HCT116 (cell line): ENCODE measurements around the gene PLEKHN1. TPM values are rescaled to one million over a fixed set of nuclear protein-coding genes. Genes with fewer than 3 reads are reported as not detected.
"Not testable (repeated sequence)": the region's sequence is repeated elsewhere in the genome, so short reads cannot be mapped to it uniquely, and the experiment has no call there.

Experiments
- ATAC-seq: fragments of 200-7000 bp; cut with Tn5 transposase; 2 replicates; pipeline ENCODE4 v1.9.1; 2020; ENCODE audit warnings: mild to moderate bottlenecking, moderate library complexity
- BruUV-seq: library from RNA; stranded (reverse); fragments of 400-500 nt; replicated peaks from 2 replicates; lab custom pipeline; 2021; lab: Mats Ljungman, UMichigan
- CTCF ChIA-PET: fragments of 300-600 bp; sonication (Branson Sonifier 250); formaldehyde crosslinking; loops from one replicate; lab custom pipeline; 2021; ENCODE audit warnings: antibody characterized with exemption; lab: Charles Lee
- POLR2A ChIA-PET: fragments of 300-600, 350-600 bp; sonication (Branson Sonifier 250); formaldehyde crosslinking; loops from one replicate; lab custom pipeline; 2021; ENCODE audit warnings: antibody characterized with exemption; lab: Charles Lee
- RAD21 ChIA-PET, 2 experiments: fragments of 300-600 bp; sonication (Branson Sonifier 250); formaldehyde crosslinking; loops; one replicate each; lab custom pipeline; 2023; ENCODE audit warnings: low total read pairs in 2 of 2; ENCODE audit not compliant: uncharacterized antibody in 2 of 2, unreplicated experiment in 2 of 2, low non-redundant PET in 1 of 2; lab: Charles Lee
- DNase-seq: peaks from one replicate; pipeline ENCODE4 v3.0.0-alpha.2; 2010; ENCODE audit warnings: low read depth, low spot score
- H2AFZ ChIP-seq: fragments of 200-600 bp; shearing (Covaris generic), sonication (generic); 2 replicates; pipeline ENCODE4 v1.6.1; 2017; ENCODE audit warnings: low read depth, mixed run types, mixed read lengths, antibody characterized with exemption, low read length; ENCODE audit not compliant: poor library complexity, severe bottlenecking
- H3K27ac ChIP-seq: 2 replicates; pipeline ENCODE4 v1.5.1; 2012; ENCODE audit warnings: low read depth, low read length
- H3K27me3 ChIP-seq: fragments of 200-600 bp; sonication (generic); 2 replicates; pipeline ENCODE4 v1.6.1; 2016; ENCODE audit warnings: mixed run types, low read length, mixed read lengths; ENCODE audit not compliant: insufficient read depth
- H3K36me3 ChIP-seq, 2 experiments: fragments of 200-500 bp in 1 of 2; fragments of 200-600 bp in 1 of 2; sonication (Bioruptor generic) in 1 of 2; sonication (generic) in 1 of 2; 2 replicates each; pipeline versions ENCODE4 v1.5.1 to v1.6.1; 2014 to 2016; ENCODE audit warnings: low read length in 2 of 2, inconsistent platforms in 1 of 2, mixed read lengths in 1 of 2, mixed run types in 1 of 2; ENCODE audit not compliant: insufficient read depth in 2 of 2, control insufficient read depth in 1 of 2
- H3K4me1 ChIP-seq, 2 experiments: fragments of 200-600 bp in 1 of 2; sonication (generic) in 1 of 2; 2 replicates each; pipeline versions ENCODE4 v1.5.1 to v1.6.1; 2012 to 2017; ENCODE audit warnings: low read length in 2 of 2, inconsistent platforms in 1 of 2, mild to moderate bottlenecking in 1 of 2, mixed read lengths in 1 of 2, mixed run types in 1 of 2, moderate library complexity in 1 of 2; ENCODE audit not compliant: insufficient read depth in 2 of 2, control insufficient read depth in 1 of 2
- H3K4me2 ChIP-seq: fragments of 200-600 bp; sonication (generic); 2 replicates; pipeline ENCODE4 v1.6.1; 2017; ENCODE audit warnings: mixed run types, low read length, mixed read lengths
- H3K4me3 ChIP-seq, 2 experiments: fragments of 200-600 bp in 1 of 2; sonication (generic) in 1 of 2; replicated peaks in 1 of 2; 2 replicates each; pipeline ENCODE4 v1.5.1; 2011 to 2016; ENCODE audit warnings: low read length in 2 of 2, control low read depth in 1 of 2, low read depth in 1 of 2, mild to moderate bottlenecking in 1 of 2, mixed read lengths in 1 of 2, mixed run types in 1 of 2
- H3K79me2 ChIP-seq: fragments of 200-600 bp; sonication (generic); 2 replicates; pipeline ENCODE4 v1.6.1; 2017; ENCODE audit warnings: mild to moderate bottlenecking, mixed run types, low read length, moderate library complexity, mixed read lengths; ENCODE audit not compliant: insufficient read depth
- H3K9ac ChIP-seq: fragments of 200-600 bp; sonication (generic); 2 replicates; pipeline ENCODE4 v1.6.1; 2016; ENCODE audit warnings: low read length, mixed read lengths
- H3K9me2 ChIP-seq: fragments of 200-600 bp; sonication (generic), shearing (Covaris generic); 2 replicates; pipeline ENCODE4 v1.6.1; 2017; ENCODE audit warnings: mixed run types, mild to moderate bottlenecking, moderate library complexity; ENCODE audit not compliant: insufficient read depth
- H3K9me3 ChIP-seq, 2 experiments: fragments of 200-500 bp in 1 of 2; fragments of 200-600 bp in 1 of 2; sonication (Bioruptor generic) in 1 of 2; sonication (generic) in 1 of 2; 2 replicates each; pipeline ENCODE4 v1.6.1; 2014 to 2017; ENCODE audit warnings: low read length in 2 of 2, mixed read lengths in 2 of 2, inconsistent platforms in 1 of 2, low read depth in 1 of 2, mild to moderate bottlenecking in 1 of 2, mixed run types in 1 of 2, moderate library complexity in 1 of 2; ENCODE audit not compliant: control insufficient read depth in 1 of 2, insufficient read depth in 1 of 2
- H4K20me1 ChIP-seq: fragments of 200-600 bp; sonication (generic), shearing (Covaris generic); 2 replicates; pipeline ENCODE4 v1.6.1; 2017; ENCODE audit warnings: mixed run types, mild to moderate bottlenecking, moderate library complexity; ENCODE audit not compliant: insufficient read depth
- ELF1 ChIP-seq: IDR thresholded peaks from 2 replicates; pipeline ENCODE4 v1.6.1; 2012; ENCODE audit warnings: low read depth, borderline replicate concordance
- FOSL1 ChIP-seq: IDR thresholded peaks from 2 replicates; pipeline ENCODE4 v1.6.1; 2012; ENCODE audit warnings: low read depth
- JUND ChIP-seq: IDR thresholded peaks from 2 replicates; pipeline ENCODE4 v1.6.1; 2012
- RAD21 ChIP-seq: IDR thresholded peaks from 2 replicates; pipeline ENCODE4 v1.6.1; 2012; ENCODE audit warnings: low read depth, mild to moderate bottlenecking
- SRF ChIP-seq: IDR thresholded peaks from 2 replicates; pipeline ENCODE4 v1.6.1; 2012; ENCODE audit warnings: low read depth
- ZFX ChIP-seq: fragments of 450-650 bp; IDR thresholded peaks from 2 replicates; pipeline ENCODE4 v1.6.1; 2017
- ZNF274 ChIP-seq: fragments of 200-500 bp; sonication (Bioruptor generic); IDR thresholded peaks from 2 replicates; pipeline ENCODE4 v1.6.1; 2014; ENCODE audit warnings: mild to moderate bottlenecking, low read depth, low read length, inconsistent platforms
- intact Hi-C: fragments of 100-400 bp; cut with micrococcal nuclease; formaldehyde crosslinking; loops from 2 replicates; pipeline ENCODE4 v1.10.0; 2022
- total RNA-seq: library from RNA; stranded (reverse); gene quantifications from one replicate; pipeline ENCODE4 v1.2.1, GENCODE V29; 2021; ENCODE audit not compliant: unreplicated experiment
- TF ChIP-seq, protein P1 (sequence below): IDR thresholded peaks from 2 replicates; pipeline ENCODE4 v1.6.1; 2012

Gene PLEKHN1
- total RNA-seq, 1 experiment from 2014 or later = 11.6 TPM

DNA sequence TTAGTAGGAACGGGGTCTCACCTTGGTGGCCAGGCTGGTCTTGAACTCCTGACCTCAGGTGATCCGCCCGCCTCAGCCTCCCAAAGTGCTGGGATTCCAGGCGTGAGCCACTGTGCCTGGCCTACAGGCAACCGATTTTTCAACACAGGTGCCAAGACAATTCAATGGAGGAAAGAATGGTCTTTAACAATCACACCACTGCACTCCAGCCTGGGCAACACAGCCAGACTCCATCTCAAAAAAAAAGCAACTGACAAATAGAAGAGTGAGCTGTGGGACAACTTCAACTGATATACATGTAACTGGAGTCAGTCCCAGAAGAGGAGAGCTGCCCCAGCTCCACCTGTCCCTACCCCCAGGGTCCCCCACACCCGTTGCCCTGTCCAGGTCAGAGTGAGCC is 28.3 kb downstream of the PLEKHN1 start:
- intact Hi-C loops = not testable (repeated sequence)

DNA sequence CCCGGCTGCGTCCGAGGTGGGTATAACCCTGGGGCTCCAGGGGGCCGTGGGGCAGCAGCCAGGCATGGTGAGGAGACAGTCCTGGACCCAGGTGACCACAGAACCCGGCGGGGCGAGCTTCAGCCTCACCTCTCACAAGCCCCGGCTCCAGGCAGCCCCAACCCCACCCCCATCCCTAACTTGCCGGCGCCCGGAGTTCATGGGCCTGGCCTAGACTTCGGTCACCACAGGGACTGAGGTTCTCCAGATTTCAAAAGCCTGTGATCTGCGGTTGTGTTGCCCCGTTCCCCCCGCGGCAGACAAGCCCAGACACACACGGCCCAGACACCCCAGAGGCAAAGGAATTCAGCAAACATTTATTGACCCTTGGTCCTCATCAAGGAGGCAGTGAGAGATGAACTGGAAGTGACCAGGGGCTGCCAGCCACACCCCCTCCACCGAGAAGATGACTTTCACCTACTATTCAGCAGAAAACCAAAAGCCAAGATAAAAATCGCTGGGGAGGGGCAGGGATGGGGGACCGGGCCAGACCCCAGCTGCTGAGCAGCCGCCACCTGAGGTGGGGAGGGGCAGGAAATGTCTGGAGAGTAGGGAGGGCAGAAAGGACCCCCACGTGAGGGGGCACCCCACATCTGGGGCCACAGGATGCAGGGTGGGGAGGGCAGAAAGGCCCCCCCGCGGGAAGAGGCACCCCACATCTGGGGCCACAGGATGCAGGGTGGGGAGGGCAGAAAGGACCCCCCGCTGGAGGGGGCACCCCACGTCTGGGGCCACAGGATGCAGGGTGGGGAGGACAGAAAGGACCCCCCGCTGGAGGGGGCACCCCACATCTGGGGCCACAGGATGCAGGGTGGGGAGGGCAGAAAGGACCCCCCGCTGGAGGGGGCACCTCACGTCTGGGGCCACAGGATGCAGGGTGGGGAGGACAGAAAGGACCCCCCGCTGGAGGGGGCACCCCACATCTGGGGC is 29.7 kb downstream of the PLEKHN1 start:
- DNase-seq (no peak), ATAC-seq (no peak)
- POLR2A ChIA-PET = interaction anchor here (1.8 kb wide), 1 partner anchor 18 kb away, joined by 5 read pairs; the partner anchor contains the start of gene ISG15
- Histone ChIP-seq H3K4me3 (no peak overlapping the region), H3K36me3 (no peaks in the 10 kb centered on the region), H3K79me2 (peaks cover 25% of the 10 kb centered on the region), H3K9me3 (no peaks in the 10 kb centered on the region; a peak in 1 of 4 replicates), H3K9me2 (no peaks in the 10 kb centered on the region), H3K4me1 (peaks cover 3 to 30% of the 10 kb centered on the region in 2 experiments; a peak in 3 of 4 replicates), H3K27ac (no peak overlapping the region), H3K9ac (no peak overlapping the region), H3K27me3 (no peaks in the 10 kb centered on the region), H3K4me2 (no peak overlapping the region), H2AFZ (no peak overlapping the region), H4K20me1 (peaks cover 8% of the 10 kb centered on the region; the same call in 1 of the 2 replicates)
- TF ChIP-seq ZNF274 (no peak), RAD21 (no peak), FOSL1 (no peak), JUND (no peak), SRF (no peak), ZFX (no peak), ELF1 (no peak)
- TF ChIP-seq, protein P1, sequence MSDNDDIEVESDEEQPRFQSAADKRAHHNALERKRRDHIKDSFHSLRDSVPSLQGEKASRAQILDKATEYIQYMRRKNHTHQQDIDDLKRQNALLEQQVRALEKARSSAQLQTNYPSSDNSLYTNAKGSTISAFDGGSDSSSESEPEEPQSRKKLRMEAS = no peak
- intact Hi-C loops = no loop called here
- CTCF ChIA-PET = interaction anchor here (1.0 kb wide), 1 partner anchor 11 kb away, joined by 4 read pairs; no protein-coding TSS in a partner anchor
- no TSS peak for BruUV-seq
- RAD21 ChIA-PET = no interaction called here

More for the DNA sequence above, 28.3 kb downstream of the PLEKHN1 start:
- DNase-seq, H3K27me3 ChIP-seq, H3K4me3 ChIP-seq, ATAC-seq, H3K9me3 ChIP-seq, H3K4me2 ChIP-seq, H3K27ac ChIP-seq, H3K9me2 ChIP-seq, H4K20me1 ChIP-seq, BruUV-seq, H3K36me3 ChIP-seq, H3K9ac ChIP-seq, RAD21 ChIA-PET, H2AFZ ChIP-seq: not testable (repeated sequence)
- Histone ChIP-seq H3K4me1 (peaks cover 3 to 22% of the 10 kb centered on the region in 2 experiments; a peak in 3 of 4 replicates), H3K79me2 (peaks cover 22% of the 10 kb centered on the region)
- POLR2A ChIA-PET = interaction anchor here (1.3 kb wide), 1 partner anchor 19 kb away, joined by 3 read pairs; the partner anchor contains the start of gene ISG15
- CTCF ChIA-PET = interaction anchor here (0.7 to 1.6 kb wide), 2 partner anchors 10 to 14 kb away, joined by 3 to 4 read pairs; no protein-coding TSS in a partner anchor
